WTC11 (cell line): ENCODE measurements around the gene ANO7.

Experiments used
- ELF4 ChIP-seq: sonication (generic); formaldehyde crosslinking; IDR thresholded peaks from 2 replicates; pipeline ENCODE4 v1.8.1; 2022; ENCODE audit warnings: low read depth, mild to moderate bottlenecking, moderate library complexity, missing genetic modification reagents
- JUN ChIP-seq: sonication (generic); formaldehyde crosslinking; IDR thresholded peaks from 2 replicates; pipeline ENCODE4 v1.8.0; 2023; ENCODE audit warnings: mild to moderate bottlenecking, missing genetic modification reagents
- SP1 ChIP-seq: sonication (generic); formaldehyde crosslinking; conservative IDR thresholded peaks from 2 replicates; pipeline ENCODE4 v1.8.1; 2022; ENCODE audit warnings: missing genetic modification reagents
- ZNF263 ChIP-seq: sonication (generic); formaldehyde crosslinking; IDR thresholded peaks from 2 replicates; pipeline ENCODE4 v1.8.1; 2022; ENCODE audit warnings: low read depth, mild to moderate bottlenecking, moderate library complexity, missing genetic modification reagents
- TF ChIP-seq, protein P1 (sequence below): fragments of 200-600 bp; IDR thresholded peaks from 2 replicates; pipeline ENCODE4 v1.8.0; 2022; ENCODE audit warnings: antibody characterized with exemption
- TF ChIP-seq, protein P2 (sequence below): sonication (generic); formaldehyde crosslinking; IDR thresholded peaks from 2 replicates; pipeline ENCODE4 v1.8.1; 2023; ENCODE audit warnings: mild to moderate bottlenecking, missing genetic modification reagents, moderate library complexity

DNA sequence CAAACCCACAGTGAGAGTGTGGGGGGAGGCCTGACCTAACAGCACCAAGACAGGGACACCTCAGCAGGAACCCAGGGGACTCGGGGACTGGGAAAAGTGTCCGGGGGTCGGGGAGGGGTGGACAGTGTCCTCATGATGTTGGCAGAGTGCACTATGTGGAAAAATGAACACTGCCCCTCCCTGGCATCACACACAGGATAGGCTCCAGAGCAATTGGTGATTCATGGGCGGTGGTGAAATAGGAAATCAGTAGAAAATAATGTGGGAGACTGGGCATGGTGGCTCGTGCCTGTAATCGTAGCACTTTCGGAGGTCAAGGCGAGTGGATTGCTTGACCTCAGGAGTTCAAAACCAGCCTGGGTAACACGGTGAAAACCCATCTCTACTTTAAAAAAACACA, 3.6 kb upstream of the ANO7 start:
- TF ChIP-seq ZNF263 (CRISPR knock-in tag): no peak
- TF ChIP-seq ELF4 (CRISPR knock-in tag): no peak
- TF ChIP-seq, protein P1, sequence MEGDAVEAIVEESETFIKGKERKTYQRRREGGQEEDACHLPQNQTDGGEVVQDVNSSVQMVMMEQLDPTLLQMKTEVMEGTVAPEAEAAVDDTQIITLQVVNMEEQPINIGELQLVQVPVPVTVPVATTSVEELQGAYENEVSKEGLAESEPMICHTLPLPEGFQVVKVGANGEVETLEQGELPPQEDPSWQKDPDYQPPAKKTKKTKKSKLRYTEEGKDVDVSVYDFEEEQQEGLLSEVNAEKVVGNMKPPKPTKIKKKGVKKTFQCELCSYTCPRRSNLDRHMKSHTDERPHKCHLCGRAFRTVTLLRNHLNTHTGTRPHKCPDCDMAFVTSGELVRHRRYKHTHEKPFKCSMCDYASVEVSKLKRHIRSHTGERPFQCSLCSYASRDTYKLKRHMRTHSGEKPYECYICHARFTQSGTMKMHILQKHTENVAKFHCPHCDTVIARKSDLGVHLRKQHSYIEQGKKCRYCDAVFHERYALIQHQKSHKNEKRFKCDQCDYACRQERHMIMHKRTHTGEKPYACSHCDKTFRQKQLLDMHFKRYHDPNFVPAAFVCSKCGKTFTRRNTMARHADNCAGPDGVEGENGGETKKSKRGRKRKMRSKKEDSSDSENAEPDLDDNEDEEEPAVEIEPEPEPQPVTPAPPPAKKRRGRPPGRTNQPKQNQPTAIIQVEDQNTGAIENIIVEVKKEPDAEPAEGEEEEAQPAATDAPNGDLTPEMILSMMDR: no peak
- no peak for TF ChIP-seq JUN (CRISPR knock-in tag)
- TF ChIP-seq, protein P2, sequence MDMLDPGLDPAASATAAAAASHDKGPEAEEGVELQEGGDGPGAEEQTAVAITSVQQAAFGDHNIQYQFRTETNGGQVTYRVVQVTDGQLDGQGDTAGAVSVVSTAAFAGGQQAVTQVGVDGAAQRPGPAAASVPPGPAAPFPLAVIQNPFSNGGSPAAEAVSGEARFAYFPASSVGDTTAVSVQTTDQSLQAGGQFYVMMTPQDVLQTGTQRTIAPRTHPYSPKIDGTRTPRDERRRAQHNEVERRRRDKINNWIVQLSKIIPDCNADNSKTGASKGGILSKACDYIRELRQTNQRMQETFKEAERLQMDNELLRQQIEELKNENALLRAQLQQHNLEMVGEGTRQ (CRISPR knock-in tag): no peak
- TF ChIP-seq SP1 (CRISPR knock-in tag): no peak
